GM19099 (cell line): ENCODE results near the gene ITGB4.

Experiments
- POLR2A ChIP-seq: IDR thresholded peaks from 3 replicates; pipeline ENCODE4 v1.6.1; 2011; ENCODE audit warnings: low read depth; ENCODE audit not compliant: insufficient read length; ENCODE audit errors: extremely low read depth

Gene ITGB4

DNA sequence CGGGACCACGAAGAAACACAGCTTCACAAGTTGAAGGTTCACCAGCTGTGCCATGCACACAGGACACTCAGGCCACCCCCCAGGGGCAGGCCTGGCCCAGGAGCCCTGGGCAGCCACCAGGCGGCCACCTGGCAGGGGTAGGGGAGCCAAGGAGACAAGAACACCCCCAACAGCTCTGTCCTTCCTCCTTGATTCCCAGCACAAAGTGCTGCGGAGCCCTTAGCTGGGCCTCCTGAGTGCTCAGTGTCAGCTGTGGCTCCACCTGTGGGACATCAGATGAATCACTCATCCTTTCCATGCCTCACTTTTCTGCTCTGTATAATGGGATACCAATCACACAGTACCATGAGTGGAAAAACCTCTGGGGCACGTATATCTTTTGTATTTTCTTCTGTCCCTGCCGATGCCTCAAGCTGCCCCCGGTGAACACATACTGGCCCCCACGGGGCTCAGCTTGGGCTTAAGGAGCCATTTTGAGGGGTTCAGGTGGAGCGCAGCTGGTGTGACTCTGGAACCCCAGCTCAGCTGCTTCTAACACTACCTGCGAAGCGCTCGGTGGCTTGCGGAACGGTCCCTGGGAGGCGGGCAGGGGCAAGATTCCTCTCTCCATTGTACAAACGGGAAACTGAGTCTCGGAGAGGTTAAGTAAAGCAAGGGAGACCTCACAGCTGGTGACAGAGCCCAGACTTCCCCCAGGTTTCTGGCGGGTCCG lies 31.7 kb downstream of the ITGB4 start:
- TF ChIP-seq POLR2A, result no peak

DNA sequence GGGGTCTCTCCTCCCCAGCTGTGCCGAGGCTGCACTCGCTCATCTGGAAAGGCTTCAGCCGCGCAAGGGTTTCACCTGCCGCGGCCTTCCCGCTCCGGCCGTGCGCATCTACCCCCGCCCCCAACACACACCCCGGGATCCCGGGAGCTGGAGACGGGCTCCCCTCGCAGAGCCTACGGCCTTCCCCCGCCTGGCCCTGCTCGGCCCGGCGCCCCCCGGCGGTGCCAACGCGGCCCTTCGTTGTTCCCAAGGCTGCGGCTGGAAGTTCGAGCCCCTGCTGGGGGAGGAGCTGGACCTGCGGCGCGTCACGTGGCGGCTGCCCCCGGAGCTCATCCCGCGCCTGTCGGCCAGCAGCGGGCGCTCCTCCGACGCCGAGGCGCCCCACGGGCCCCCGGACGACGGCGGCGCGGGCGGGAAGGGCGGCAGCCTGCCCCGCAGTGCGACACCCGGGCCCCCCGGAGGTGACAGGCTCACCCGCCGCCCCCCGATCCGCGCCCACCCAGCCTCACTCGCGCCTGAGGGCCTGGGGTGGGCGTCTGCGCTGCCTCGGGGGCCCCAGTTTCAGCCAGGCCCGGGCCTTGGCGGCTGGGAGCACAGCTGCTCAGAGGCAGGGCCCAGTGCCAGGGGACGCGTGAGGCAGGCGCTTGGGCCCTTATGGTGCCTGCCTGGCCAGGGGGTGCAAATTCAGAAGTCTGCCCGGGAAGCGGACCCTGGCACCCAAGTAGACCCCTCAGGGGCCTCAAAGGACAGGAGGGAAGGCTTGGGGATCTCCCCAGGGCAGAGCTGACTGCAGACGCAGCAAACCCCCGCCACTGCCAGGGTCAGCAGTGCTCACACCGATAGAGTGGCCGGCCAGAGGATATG lies 32.5 kb downstream of the ITGB4 start:
- peak; percentile 22 for TF ChIP-seq POLR2A

DNA sequence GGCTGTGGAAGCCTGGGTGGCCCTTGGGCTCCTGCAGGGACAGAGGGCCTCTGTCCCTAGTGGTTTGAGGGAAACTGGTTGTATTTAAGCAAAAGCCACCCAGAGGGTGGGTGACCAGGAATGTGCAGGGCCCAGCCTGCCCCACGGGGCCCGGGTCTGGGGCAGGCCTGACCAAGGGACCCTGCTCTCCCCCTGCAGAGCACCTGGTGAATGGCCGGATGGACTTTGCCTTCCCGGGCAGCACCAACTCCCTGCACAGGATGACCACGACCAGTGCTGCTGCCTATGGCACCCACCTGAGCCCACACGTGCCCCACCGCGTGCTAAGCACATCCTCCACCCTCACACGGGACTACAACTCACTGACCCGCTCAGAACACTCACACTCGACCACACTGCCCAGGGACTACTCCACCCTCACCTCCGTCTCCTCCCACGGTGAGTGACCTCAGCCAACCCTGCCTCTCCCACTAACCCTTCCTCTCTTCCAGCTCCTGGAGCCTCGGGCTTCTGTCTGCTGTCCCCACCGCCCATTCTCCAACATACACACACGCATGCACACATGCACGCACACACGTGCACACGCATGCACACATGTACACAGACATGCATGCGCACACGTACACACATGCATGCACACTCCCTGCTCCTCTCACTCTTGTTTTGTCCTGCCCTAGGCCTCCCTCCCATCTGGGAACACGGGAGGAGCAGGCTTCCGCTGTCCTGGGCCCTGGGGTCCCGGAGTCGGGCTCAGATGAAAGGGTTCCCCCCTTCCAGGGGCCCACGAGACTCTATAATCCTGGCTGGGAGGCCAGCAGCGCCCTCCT lies 33.3 kb downstream of the ITGB4 start:
- TF ChIP-seq POLR2A, result no peak

DNA sequence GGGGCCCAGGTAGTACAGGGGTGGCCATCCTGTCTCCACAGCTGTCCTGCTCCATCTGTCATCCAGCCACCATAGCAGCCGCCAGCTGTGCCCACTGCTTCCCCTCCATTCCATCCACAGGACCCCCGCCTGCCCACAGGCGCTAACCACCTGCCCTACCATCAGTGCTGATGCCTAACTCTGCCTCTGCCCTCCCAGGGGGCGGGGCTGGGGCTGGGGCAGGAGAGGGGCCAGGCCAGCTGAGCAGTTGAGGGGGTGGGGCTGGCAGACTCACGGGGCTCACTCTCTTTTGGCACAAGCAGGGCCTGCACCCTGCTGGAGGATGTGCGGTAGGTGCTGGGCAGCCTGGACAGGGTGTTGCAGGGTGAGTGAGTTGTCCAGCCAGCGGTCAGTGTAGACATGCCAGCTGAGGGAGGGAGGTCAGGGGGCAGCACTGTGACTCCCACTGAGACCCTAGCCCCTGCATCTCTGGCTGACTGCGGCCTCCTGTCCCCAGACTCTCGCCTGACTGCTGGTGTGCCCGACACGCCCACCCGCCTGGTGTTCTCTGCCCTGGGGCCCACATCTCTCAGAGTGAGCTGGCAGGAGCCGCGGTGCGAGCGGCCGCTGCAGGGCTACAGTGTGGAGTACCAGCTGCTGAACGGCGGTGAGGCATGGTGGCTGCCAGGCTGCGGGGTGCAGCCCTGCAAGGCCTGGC lies 34.1 kb downstream of the ITGB4 start:
- TF ChIP-seq POLR2A, result no peak

DNA sequence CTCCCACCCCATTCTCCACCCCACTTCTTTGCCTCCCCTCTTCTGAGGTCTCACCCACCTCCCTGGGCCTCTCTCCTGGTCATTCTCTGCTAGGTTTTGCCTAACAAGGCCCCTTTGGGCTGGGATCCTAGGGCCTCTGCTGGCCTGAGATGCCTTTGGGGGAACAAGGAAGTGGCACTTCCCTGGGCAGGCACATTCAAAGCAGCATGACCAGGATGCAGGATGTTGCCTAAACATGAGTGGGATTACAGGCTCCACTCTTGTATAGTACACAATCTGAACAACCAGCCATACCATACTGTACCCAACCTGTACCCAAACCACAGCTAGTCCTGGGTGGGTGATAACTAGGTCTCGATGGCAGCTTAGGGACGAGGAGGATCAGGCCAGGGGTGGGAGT lies 34.7 kb downstream of the ITGB4 start:
- no peak for TF ChIP-seq POLR2A

DNA sequence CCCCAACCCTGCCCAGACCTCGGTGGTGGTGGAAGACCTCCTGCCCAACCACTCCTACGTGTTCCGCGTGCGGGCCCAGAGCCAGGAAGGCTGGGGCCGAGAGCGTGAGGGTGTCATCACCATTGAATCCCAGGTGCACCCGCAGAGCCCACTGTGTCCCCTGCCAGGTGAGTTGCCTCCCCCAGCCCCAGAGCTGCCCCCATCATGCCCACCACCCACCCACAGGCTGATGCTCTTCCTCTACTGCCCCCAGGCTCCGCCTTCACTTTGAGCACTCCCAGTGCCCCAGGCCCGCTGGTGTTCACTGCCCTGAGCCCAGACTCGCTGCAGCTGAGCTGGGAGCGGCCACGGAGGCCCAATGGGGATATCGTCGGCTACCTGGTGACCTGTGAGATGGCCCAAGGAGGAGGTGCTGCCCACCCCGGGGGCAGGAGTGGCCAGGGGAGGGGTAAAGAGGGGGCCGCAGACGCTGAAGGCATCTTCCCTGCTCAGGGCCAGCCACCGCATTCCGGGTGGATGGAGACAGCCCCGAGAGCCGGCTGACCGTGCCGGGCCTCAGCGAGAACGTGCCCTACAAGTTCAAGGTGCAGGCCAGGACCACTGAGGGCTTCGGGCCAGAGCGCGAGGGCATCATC lies 35.3 kb downstream of the ITGB4 start:
- TF ChIP-seq POLR2A, result no peak

DNA sequence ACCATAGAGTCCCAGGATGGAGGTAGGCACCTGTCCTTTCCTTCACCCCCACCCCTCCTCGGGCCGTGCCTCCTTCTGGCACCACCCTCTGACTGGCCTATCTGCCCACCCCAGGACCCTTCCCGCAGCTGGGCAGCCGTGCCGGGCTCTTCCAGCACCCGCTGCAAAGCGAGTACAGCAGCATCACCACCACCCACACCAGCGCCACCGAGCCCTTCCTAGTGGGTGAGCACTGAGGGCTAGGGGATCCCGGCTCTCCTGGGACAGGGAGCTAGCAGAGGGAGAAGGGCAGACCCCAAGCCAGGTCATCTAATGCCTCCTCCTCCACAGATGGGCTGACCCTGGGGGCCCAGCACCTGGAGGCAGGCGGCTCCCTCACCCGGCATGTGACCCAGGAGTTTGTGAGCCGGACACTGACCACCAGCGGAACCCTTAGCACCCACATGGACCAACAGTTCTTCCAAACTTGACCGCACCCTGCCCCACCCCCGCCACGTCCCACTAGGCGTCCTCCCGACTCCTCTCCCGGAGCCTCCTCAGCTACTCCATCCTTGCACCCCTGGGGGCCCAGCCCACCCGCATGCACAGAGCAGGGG lies 35.9 kb downstream of the ITGB4 start:
- no peak for TF ChIP-seq POLR2A

DNA sequence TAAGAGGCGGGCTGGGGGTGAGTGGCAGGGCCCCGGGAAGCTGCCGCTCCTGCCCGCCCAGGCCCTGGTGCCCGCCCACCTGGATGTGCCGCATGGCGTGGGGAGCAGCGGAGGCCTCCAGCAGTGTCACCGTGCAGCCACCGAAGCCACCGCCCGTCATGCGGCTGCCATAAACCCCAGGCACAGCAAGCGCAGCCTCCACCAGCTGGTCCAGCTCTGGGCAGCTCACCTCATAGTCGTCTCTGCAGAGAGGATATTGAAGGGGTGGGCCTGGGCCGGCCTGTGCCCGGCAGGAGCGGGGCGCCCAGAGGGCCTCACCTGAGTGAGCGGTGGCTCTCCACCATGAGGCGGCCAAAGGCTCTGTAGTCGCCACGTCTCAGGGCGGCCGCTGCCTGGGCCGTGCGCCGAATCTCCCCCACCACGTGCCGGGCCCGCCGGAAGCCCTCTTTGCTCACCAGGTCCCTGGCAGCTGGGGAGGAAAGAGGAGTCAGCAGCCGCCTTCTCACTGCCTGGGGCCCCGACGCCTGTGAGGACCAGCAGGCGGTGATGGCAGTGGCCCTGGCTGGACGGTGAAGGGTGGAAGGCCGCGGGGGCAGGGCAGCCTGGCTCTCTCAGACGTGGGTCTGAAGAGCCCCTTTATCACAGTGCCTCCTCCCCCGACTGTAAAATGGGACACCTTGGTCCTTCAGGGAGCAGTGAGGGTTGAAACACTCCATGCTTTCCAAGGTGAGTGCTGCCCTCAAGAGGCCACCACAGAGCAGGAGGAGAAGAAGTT lies 37.1 kb downstream of the ITGB4 start:
- TF ChIP-seq POLR2A, result no peak

DNA sequence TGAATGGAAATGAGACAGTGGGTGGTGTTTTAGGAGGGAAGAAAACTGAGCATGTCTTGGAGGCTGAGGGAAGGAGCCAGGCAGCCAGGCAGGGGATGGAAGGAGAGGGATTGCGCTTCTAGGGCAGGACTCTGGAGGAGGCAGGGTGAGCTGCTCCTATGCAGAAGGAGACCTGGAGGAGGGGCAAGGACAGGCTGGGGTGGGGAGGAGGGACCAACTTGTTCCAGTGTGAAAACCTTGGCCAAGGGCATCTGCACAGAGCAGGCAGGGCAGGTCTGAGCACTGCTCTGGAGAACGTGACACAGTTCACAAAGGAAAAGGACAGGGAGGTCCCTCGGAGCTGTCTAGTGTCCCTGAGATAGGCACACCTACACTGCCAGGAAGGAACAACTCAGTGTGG lies 38.2 kb downstream of the ITGB4 start:
- TF ChIP-seq POLR2A, result no peak

DNA sequence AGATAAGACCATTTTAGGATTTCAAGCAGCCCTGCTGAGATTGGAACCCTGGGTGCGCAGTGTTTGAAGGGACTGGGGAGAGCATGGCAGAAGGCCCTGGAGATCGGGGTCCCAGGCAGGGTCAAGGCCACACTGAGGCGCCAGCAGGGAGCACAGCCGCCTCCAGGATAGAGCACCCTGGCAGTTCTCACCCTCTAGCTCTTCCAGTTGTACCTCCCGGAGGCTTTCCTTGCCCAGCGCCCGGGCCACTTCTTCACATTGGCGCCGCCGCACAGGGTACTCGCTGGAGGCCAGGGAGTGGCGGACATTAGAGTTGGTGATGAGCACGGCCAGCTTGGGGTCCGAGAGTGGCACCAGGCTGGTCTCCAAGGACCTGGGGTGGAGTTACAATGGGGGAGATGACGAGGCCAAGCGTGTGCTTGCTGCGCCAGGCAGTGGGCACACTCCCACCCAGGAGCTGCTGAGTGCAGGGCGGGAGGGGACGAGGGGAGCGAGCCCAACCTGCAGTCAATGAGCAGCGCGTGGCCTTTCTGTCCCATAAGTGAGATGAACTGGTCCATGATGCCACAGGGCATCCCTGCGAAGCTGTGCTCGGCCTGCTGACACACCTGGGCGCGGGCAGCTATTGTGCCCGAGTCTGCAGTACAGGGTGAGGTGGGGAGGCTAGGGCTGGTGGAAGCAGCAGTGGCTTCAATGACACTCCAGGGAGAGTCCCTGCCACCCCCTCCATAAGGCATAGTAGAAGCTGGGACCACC lies 41.4 kb downstream of the ITGB4 start:
- no peak for TF ChIP-seq POLR2A

DNA sequence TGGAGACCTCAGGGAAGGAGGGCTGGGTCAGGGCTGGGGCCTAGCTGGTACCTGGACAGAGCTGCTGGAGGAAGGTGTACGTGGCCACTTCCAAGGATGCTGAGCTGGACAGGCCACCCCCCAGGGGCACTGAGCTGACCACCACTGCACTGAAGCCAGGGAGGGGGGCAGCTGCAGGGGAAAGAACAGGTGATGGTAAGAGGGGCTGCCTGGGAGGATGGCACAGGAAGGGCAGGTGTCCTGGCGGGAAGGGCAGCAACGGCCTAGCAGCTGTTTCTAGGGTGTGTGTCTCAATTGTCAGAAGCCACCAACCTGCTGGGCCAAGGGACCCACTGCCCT lies 42.0 kb downstream of the ITGB4 start:
- no peak for TF ChIP-seq POLR2A

DNA sequence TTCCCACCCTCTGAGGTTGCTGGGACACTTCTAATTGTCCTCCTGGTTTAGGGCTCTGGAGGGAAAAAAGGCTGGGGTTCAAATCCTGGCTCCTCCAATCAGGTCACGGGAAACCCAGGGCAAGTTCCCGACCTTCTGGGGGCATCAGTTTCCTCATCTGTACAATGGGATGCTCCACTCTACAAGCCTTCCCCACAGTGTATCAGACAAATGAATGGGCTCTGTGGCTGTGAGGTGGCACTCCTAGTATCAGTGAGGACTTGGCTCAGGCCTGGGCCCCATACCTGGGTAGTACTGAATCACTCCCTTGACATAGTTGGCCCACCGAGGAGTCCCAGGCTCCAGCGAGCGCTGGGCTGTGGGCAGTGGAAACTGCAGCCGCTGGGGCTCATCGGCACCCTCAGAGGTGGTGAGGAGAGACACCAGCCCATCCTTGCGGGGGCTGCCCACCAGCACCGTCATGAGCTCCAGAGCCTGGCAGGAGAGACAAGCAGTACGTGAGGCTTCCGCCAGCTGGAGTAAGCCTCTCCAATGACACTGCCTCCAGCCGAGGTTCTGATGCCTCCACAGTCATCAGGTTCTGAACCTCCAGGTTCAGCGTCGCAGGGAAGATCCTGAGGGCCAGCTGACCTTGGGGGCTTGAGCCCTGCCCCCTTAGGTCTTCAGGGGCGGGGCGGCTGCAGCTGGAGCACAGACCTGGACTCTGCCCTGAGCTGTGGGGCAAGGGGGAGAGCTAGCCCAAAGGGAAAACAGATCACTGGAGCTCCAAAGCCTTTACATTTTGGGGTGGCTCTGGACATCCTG lies 42.6 kb downstream of the ITGB4 start:
- no peak for TF ChIP-seq POLR2A
